CD14-positive monocyte (primary cell): ENCODE data around the gene IZUMO2. TPM values are rescaled to one million over a fixed set of nuclear protein-coding genes. Genes with fewer than 3 reads are reported as not detected.

Experiments
- DNase-seq, 3 donors: peaks; one replicate each; pipeline ENCODE4 v3.0.0-alpha.2; 2011 to 2022
- H2AFZ ChIP-seq: 2 replicates; pipeline ENCODE4 v1.6.0; 2012; ENCODE audit warnings: mild to moderate bottlenecking, low read depth, low read length, inconsistent platforms; ENCODE audit not compliant: insufficient read depth, poor library complexity, severe bottlenecking
- H3K27ac ChIP-seq, 2 donors: 1 replicate in 1 of 2; 2 replicates in 1 of 2; pipeline ENCODE4 v1.5.1; 2012 to 2013; ENCODE audit warnings: low read length in 2 of 2, control low read depth in 1 of 2, inconsistent platforms in 1 of 2, low read depth in 1 of 2, mild to moderate bottlenecking in 1 of 2
- H3K27me3 ChIP-seq, 2 donors: one replicate each; pipeline versions ENCODE4 v1.6.0 to v1.6.1; 2011 to 2013; ENCODE audit warnings: low read length in 2 of 2; ENCODE audit not compliant: control insufficient read depth in 2 of 2, insufficient read depth in 2 of 2
- H3K36me3 ChIP-seq, 2 donors: replicated peaks in 1 of 2; 1 replicate in 1 of 2; 2 replicates in 1 of 2; pipeline versions ENCODE4 v1.5.1 to v1.6.1; 2012 to 2013; ENCODE audit warnings: low read length in 2 of 2, control low read depth in 1 of 2, inconsistent platforms in 1 of 2, mild to moderate bottlenecking in 1 of 2; ENCODE audit not compliant: insufficient read depth in 2 of 2, control insufficient read depth in 1 of 2
- H3K4me1 ChIP-seq, 2 donors: 1 replicate in 1 of 2; 2 replicates in 1 of 2; pipeline versions ENCODE4 v1.5.1 to v1.6.1; 2012 to 2013; ENCODE audit warnings: low read length in 2 of 2, control low read depth in 1 of 2, inconsistent platforms in 1 of 2, mild to moderate bottlenecking in 1 of 2, moderate library complexity in 1 of 2; ENCODE audit not compliant: insufficient read depth in 2 of 2, control insufficient read depth in 1 of 2
- H3K4me2 ChIP-seq: replicated peaks from 2 replicates; pipeline ENCODE3; 2012; ENCODE audit warnings: low read length, moderate library complexity, mild to moderate bottlenecking; ENCODE audit not compliant: poor library complexity, severe bottlenecking; ENCODE audit errors: extremely low read depth
- H3K4me3 ChIP-seq, 3 experiments: fragments of 200-600 bp in 1 of 3; sonication (generic) in 1 of 3; replicated peaks in 1 of 3; 1 replicate in 2 of 3; 2 replicates in 1 of 3; pipeline ENCODE4 v1.5.1; 2011 to 2013; ENCODE audit warnings: low read length in 3 of 3, mild to moderate bottlenecking in 3 of 3, control low read depth in 2 of 3, low read depth in 2 of 3, inconsistent platforms in 1 of 3, moderate library complexity in 1 of 3
- H3K79me2 ChIP-seq: 2 replicates; pipeline ENCODE4 v1.6.0; 2012; ENCODE audit warnings: mild to moderate bottlenecking, control low read depth, inconsistent platforms, low read length, moderate library complexity; ENCODE audit not compliant: insufficient read depth
- H3K9ac ChIP-seq: 2 replicates; pipeline ENCODE4 v1.6.0; 2017; ENCODE audit warnings: low read length, mild to moderate bottlenecking; ENCODE audit not compliant: insufficient read depth, poor library complexity, severe bottlenecking
- H3K9me3 ChIP-seq, 2 donors: replicated peaks in 1 of 2; 1 replicate in 1 of 2; 2 replicates in 1 of 2; pipeline versions ENCODE4 v1.5.1 to v1.6.1; 2012 to 2013; ENCODE audit warnings: low read length in 2 of 2, control low read depth in 1 of 2; ENCODE audit not compliant: control insufficient read depth in 1 of 2, insufficient read depth in 1 of 2
- H4K20me1 ChIP-seq: 2 replicates; pipeline ENCODE4 v1.6.0; 2012; ENCODE audit warnings: mild to moderate bottlenecking, low read length, control low read depth, moderate library complexity; ENCODE audit not compliant: insufficient read depth
- H3K27ac Mint-ChIP-seq, 7 donors: one replicate each; pipeline ENCODE4 v1.8.0; 2020; ENCODE audit warnings: mild to moderate bottlenecking in 7 of 7, mixed read lengths in 7 of 7, moderate library complexity in 6 of 7, inconsistent platforms in 2 of 7
- H3K27me3 Mint-ChIP-seq, 3 donors: one replicate each; pipeline ENCODE4 v1.8.0; 2021 to 2022; ENCODE audit warnings: low read depth in 3 of 3, mild to moderate bottlenecking in 3 of 3, mixed read lengths in 3 of 3, moderate library complexity in 3 of 3, inconsistent platforms in 1 of 3
- H3K36me3 Mint-ChIP-seq, 2 donors: one replicate each; pipeline ENCODE4 v1.8.0; 2020; ENCODE audit warnings: mixed read lengths in 2 of 2, inconsistent platforms in 1 of 2, mild to moderate bottlenecking in 1 of 2
- H3K4me1 Mint-ChIP-seq: one replicate; pipeline ENCODE4 v1.8.0; 2020; ENCODE audit warnings: mild to moderate bottlenecking, mixed read lengths
- H3K4me3 Mint-ChIP-seq, 2 donors: one replicate each; pipeline ENCODE4 v1.8.0; 2020; ENCODE audit warnings: mild to moderate bottlenecking in 2 of 2, mixed read lengths in 2 of 2, moderate library complexity in 1 of 2
- H3K9me3 Mint-ChIP-seq, 7 donors: one replicate each; pipeline ENCODE4 v1.8.0; 2020 to 2022; ENCODE audit warnings: mixed read lengths in 7 of 7, mild to moderate bottlenecking in 6 of 7, moderate library complexity in 6 of 7, inconsistent platforms in 2 of 7
- WGBS: methylation state at CpG from one replicate; pipeline ENCODE4 v1.1.5; 2013; ENCODE audit warnings: missing lambda C conversion rate; ENCODE audit not compliant: insufficient coverage; 5-methylcytosine and 5-hydroxymethylcytosine counted together
- intact Hi-C, 2 donors: fragments of 100-400 bp; cut with micrococcal nuclease; formaldehyde crosslinking; loops; one replicate each; pipeline versions ENCODE4 v1.15.0 to v1.15.1; 2023
- polyA plus RNA-seq, 3 donors: library from polyadenylated mRNA; depleted of rRNA in 1 of 3; unstranded in 2 of 3; stranded (reverse) in 1 of 3; fragments of 300-500 nt in 2 of 3; fragments of >200 nt in 1 of 3; fragmentation: Illumina TruSeq in 2 of 3; gene quantifications; 1 replicate in 2 of 3; 2 replicates in 1 of 3; pipeline ENCODE4 v1.2.3, GENCODE V29; 2012 to 2021
- TF ChIP-seq, protein P1 (sequence below): fragments of 200-600 bp; IDR thresholded peaks from one replicate; pipeline ENCODE4 v1.8.0; 2022; ENCODE audit warnings: antibody characterized with exemption, mild to moderate bottlenecking

The IZUMO2 gene
- polyA plus RNA-seq, 3 donors = not detected

GRCh38 chr19:50209131-50209530 lies 46.0 kb upstream of the IZUMO2 start:
- H3K27me3 Mint-ChIP-seq = peaks cover 35 to 41% (median 37%) of the 10 kb centered on the region in 3 donors
- peaks cover 0 to 23% (median 15%) of the 10 kb centered on the region in 7 donors for H3K9me3 Mint-ChIP-seq
- no peaks in the 10 kb centered on the region for H3K36me3 Mint-ChIP-seq

GRCh38 chr19:50207730-50208129 lies 44.6 kb upstream of the IZUMO2 start:
- Mint-ChIP-seq H3K27ac (no peak overlapping the region), H3K27me3 (peaks cover 42 to 48% (median 46%) of the 10 kb centered on the region in 3 donors), H3K4me1 (no peaks in the 10 kb centered on the region), H3K4me3 (no peak overlapping the region), H3K9me3 (peaks cover 0 to 27% (median 19%) of the 10 kb centered on the region in 7 donors), H3K36me3 (no peaks in the 10 kb centered on the region)
- Histone ChIP-seq H3K36me3 (no peaks in the 10 kb centered on the region), H3K9ac (no peak overlapping the region), H3K9me3 (peaks cover 16 to 21% of the 10 kb centered on the region in 2 donors), H3K27ac (no peak overlapping the region), H3K4me3 (no peak overlapping the region), H2AFZ (no peak overlapping the region), H3K4me2 (no peak overlapping the region), H3K27me3 (peaks cover 27 to 36% of the 10 kb centered on the region in 2 donors), H3K79me2 (no peaks in the 10 kb centered on the region), H4K20me1 (no peaks in the 10 kb centered on the region), H3K4me1 (peaks cover 0 to 6% of the 10 kb centered on the region in 2 donors)
- intact Hi-C loops = no loop called here
- DNase-seq = no peak
- TF ChIP-seq, protein P1, sequence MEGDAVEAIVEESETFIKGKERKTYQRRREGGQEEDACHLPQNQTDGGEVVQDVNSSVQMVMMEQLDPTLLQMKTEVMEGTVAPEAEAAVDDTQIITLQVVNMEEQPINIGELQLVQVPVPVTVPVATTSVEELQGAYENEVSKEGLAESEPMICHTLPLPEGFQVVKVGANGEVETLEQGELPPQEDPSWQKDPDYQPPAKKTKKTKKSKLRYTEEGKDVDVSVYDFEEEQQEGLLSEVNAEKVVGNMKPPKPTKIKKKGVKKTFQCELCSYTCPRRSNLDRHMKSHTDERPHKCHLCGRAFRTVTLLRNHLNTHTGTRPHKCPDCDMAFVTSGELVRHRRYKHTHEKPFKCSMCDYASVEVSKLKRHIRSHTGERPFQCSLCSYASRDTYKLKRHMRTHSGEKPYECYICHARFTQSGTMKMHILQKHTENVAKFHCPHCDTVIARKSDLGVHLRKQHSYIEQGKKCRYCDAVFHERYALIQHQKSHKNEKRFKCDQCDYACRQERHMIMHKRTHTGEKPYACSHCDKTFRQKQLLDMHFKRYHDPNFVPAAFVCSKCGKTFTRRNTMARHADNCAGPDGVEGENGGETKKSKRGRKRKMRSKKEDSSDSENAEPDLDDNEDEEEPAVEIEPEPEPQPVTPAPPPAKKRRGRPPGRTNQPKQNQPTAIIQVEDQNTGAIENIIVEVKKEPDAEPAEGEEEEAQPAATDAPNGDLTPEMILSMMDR = no peak
- 86% methylated on average over 2 of the region's 2 CpGs for WGBS

More at GRCh38 chr19:50209131-50209530, 46.0 kb upstream of the IZUMO2 start:
- Histone ChIP-seq H3K36me3 (no peaks in the 10 kb centered on the region), H3K4me3 (no peak overlapping the region), H3K9ac (no peak overlapping the region), H2AFZ (no peak overlapping the region), H3K79me2 (no peaks in the 10 kb centered on the region), H3K4me1 (no peaks in the 10 kb centered on the region), H3K27ac (no peak overlapping the region), H4K20me1 (no peaks in the 10 kb centered on the region), H3K4me2 (no peak overlapping the region), H3K9me3 (peaks cover 4 to 12% of the 10 kb centered on the region in 2 donors), H3K27me3 (peaks cover 13 to 26% of the 10 kb centered on the region in 2 donors)
- no peaks in the 10 kb centered on the region for H3K4me1 Mint-ChIP-seq
- 92% methylated on average over 6 of the region's 7 CpGs for WGBS
- TF ChIP-seq, protein P1 = no peak
- H3K27ac Mint-ChIP-seq = no peak overlapping the region
- intact Hi-C loops = no loop called here
- no peak for DNase-seq
- no peak overlapping the region for H3K4me3 Mint-ChIP-seq
